Measurements from ENCODE around the gene CDRT15L2.
"Not testable (repeated sequence)": the region's sequence is repeated elsewhere in the genome, so short reads cannot be mapped to it uniquely, and the experiment has no call there.

CDRT15L2 gene

GRCh38 chr17:20555135-20556010 is 24.2 kb upstream of the CDRT15L2 start:
- H3K27me3 ChIP-seq (ENCODE audit: control insufficient read depth, insufficient read depth, low read length); H3K9ac ChIP-seq (ENCODE audit: low read depth, low read length); H3K36me3 ChIP-seq (ENCODE audit: insufficient read depth, low read length); H3K4me1 ChIP-seq (ENCODE audit: control insufficient read depth, insufficient read depth, low read length); H3K4me2 ChIP-seq (ENCODE audit: low read length); H3K9me3 ChIP-seq (replicated peaks; ENCODE audit: low read length); H3K4me3 ChIP-seq (ENCODE audit: low read length): not testable (repeated sequence)

DNA sequence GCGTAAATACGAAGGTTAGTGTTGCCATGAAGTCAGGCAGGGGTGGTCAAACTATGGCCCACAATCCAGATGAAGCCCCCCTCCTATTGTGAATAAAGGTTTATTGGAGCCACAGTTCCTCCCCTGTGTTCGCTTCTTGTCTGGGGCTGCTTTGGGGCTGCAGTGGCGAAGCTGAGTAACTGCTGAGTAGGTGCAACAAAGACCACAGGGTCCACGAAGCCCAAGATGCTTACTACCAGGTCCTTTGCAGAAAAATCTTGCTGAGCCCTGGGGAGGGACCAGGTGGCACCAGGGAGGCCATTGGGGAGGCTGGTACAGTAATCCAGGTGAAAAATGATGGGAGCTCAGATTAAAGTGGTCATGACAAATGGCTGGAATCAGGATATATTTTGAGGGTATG is 21.4 kb upstream of the CDRT15L2 start:
- not testable (repeated sequence) for H3K36me3 ChIP-seq (ENCODE audit: insufficient read depth, low read length); H3K9me3 ChIP-seq (replicated peaks; ENCODE audit: low read length); H3K4me1 ChIP-seq (ENCODE audit: control insufficient read depth, insufficient read depth, low read length); H3K4me2 ChIP-seq (ENCODE audit: low read length); H3K4me3 ChIP-seq (ENCODE audit: low read length); H3K9ac ChIP-seq (ENCODE audit: low read depth, low read length); H3K27me3 ChIP-seq (ENCODE audit: control insufficient read depth, insufficient read depth, low read length)

- H3K4me3 ChIP-seq (ENCODE audit: low read length); H3K27me3 ChIP-seq (ENCODE audit: control insufficient read depth, insufficient read depth, low read length); H3K9ac ChIP-seq (ENCODE audit: low read depth, low read length); H3K36me3 ChIP-seq (ENCODE audit: insufficient read depth, low read length); H3K4me2 ChIP-seq (ENCODE audit: low read length); H3K4me1 ChIP-seq (ENCODE audit: control insufficient read depth, insufficient read depth, low read length); H3K9me3 ChIP-seq (replicated peaks; ENCODE audit: low read length): not testable (repeated sequence)
Measured at GRCh38 chr17:20559018-20559417, 20.5 kb upstream of the CDRT15L2 start.

DNA sequence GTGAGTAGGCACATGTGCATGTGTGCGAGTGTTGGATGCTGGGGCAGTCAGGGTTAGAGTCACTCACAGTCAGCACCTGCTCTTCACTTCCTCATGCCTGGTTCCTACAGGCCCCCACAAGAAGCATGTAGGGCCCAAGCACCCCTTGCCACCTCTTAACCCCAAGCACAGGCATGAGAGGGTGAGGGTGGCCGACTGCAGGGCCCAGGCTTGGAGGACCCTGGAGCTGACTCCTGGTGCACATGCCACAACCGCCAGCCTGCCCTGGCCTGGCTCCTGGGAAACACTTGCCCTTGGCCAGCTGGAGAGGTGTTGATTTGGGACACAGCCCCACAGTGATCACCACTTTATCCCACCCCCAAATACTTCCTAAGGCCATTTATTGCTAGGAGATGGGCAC is 16.9 kb upstream of the CDRT15L2 start:
- no peaks in the 10 kb centered on the region for H3K27me3 ChIP-seq (ENCODE audit: control insufficient read depth, insufficient read depth, low read length)
- H3K4me1 ChIP-seq (ENCODE audit: control insufficient read depth, insufficient read depth, low read length): no peaks in the 10 kb centered on the region
- no peak overlapping the region for H3K4me2 ChIP-seq (ENCODE audit: low read length)
- H3K9ac ChIP-seq (ENCODE audit: low read depth, low read length): no peak overlapping the region
- no peaks in the 10 kb centered on the region for H3K36me3 ChIP-seq (ENCODE audit: insufficient read depth, low read length)
- no peak overlapping the region for H3K4me3 ChIP-seq (ENCODE audit: low read length)
- no peaks in the 10 kb centered on the region for H3K9me3 ChIP-seq (replicated peaks; ENCODE audit: low read length)

DNA sequence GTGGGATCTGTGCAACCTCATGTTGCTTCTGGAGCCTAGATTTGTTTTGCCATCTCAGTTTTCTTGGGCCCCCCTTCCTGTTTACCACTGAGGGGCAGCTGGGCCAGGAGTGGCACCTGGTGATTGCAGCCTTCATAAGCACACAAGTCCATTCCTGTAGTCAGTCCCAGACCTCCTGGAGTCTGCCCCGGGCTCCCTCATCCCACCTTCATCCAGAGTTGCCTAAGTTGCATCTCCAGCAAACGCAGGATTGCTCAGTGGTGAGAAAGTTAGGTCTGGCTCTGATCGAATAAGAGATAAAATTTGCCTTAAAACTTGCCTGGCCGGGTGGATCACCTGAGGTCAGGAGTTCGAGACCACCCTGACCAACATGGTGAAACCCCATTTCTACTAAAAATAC is 14.3 kb upstream of the CDRT15L2 start:
- not testable (repeated sequence) for H3K27me3 ChIP-seq (ENCODE audit: control insufficient read depth, insufficient read depth, low read length); H3K4me2 ChIP-seq (ENCODE audit: low read length); H3K9me3 ChIP-seq (replicated peaks; ENCODE audit: low read length); H3K4me3 ChIP-seq (ENCODE audit: low read length); H3K9ac ChIP-seq (ENCODE audit: low read depth, low read length); H3K4me1 ChIP-seq (ENCODE audit: control insufficient read depth, insufficient read depth, low read length); H3K36me3 ChIP-seq (ENCODE audit: insufficient read depth, low read length)

DNA sequence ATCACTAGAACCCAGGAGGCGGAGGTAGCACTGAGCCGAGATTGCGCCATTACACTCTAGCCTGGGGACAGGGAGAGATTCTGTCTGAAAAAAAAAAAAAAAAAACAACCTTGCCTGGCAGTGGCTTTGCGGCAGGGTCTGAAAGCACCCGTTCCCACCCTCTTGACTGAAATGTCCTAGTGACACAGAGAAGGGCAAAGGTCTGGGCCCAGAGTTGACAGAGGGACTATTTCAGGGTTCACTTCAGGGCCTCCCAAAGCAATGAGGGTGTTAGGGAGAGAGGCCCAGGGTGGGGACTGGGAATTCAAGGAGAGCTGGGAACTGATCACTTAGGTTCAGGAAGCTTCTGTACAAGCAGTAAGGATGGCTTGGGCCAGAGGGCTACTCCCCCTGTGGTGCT is 13.8 kb upstream of the CDRT15L2 start:
- H3K4me3 ChIP-seq (ENCODE audit: low read length): no peak overlapping the region
- no peaks in the 10 kb centered on the region for H3K27me3 ChIP-seq (ENCODE audit: control insufficient read depth, insufficient read depth, low read length)
- H3K36me3 ChIP-seq (ENCODE audit: insufficient read depth, low read length): no peaks in the 10 kb centered on the region
- H3K9me3 ChIP-seq (replicated peaks; ENCODE audit: low read length): no peaks in the 10 kb centered on the region
- no peaks in the 10 kb centered on the region for H3K4me1 ChIP-seq (ENCODE audit: control insufficient read depth, insufficient read depth, low read length)
- H3K9ac ChIP-seq (ENCODE audit: low read depth, low read length): no peak overlapping the region
- no peak overlapping the region for H3K4me2 ChIP-seq (ENCODE audit: low read length)

DNA sequence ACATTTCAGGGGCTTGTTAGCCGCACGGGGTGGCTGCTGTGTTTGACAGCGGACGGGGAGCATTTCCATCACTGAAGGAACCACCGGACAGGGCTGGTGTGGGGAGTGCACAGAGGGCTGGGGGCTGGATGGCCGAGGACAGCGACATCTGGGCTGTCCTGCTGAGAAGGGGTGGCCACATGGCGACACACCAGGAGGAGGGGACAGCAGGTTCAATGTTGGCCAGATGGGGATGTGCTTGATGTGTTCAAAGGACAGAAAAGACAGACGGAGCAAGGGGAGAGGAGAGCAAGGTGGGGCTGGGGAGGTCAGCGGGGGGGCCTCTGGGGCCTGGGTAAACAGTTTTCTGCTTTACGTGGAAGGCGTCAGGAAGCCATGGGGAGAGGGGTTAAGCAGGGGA is 12.8 kb upstream of the CDRT15L2 start:
- not testable (repeated sequence) for H3K36me3 ChIP-seq (ENCODE audit: insufficient read depth, low read length); H3K27me3 ChIP-seq (ENCODE audit: control insufficient read depth, insufficient read depth, low read length)

DNA sequence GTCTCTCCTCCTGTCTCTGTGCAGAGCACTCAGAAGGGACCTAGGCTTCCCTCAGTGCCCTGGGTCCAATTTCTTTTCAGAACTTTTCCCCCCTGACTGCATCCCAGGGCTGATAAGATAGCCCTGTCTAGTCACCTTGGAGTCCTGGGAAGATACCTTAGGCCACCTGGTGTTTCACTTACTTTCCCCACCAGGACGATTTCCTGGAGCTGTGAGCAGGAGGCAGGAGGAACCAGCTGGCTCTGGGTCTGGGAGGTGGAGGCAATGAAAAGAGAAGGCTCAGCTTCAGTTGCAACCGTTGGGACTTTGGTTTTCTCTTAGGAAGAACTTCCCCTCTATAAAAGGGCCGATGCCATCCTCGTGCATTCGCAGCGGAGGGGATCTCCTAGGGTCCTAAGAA is 12.1 kb upstream of the CDRT15L2 start:
- H3K9ac ChIP-seq (ENCODE audit: low read depth, low read length); H3K9me3 ChIP-seq (replicated peaks; ENCODE audit: low read length); H3K36me3 ChIP-seq (ENCODE audit: insufficient read depth, low read length); H3K4me1 ChIP-seq (ENCODE audit: control insufficient read depth, insufficient read depth, low read length); H3K27me3 ChIP-seq (ENCODE audit: control insufficient read depth, insufficient read depth, low read length); H3K4me3 ChIP-seq (ENCODE audit: low read length); H3K4me2 ChIP-seq (ENCODE audit: low read length): not testable (repeated sequence)

More for the DNA sequence above, 12.8 kb upstream of the CDRT15L2 start:
- not testable (repeated sequence) for H3K4me3 ChIP-seq (ENCODE audit: low read length); H3K4me2 ChIP-seq (ENCODE audit: low read length); H3K9ac ChIP-seq (ENCODE audit: low read depth, low read length); H3K9me3 ChIP-seq (replicated peaks; ENCODE audit: low read length); H3K4me1 ChIP-seq (ENCODE audit: control insufficient read depth, insufficient read depth, low read length)

- not testable (repeated sequence) for H3K4me1 ChIP-seq (ENCODE audit: control insufficient read depth, insufficient read depth, low read length)
Measured at GRCh38 chr17:20568604-20569003, 10.9 kb upstream of the CDRT15L2 start.

DNA sequence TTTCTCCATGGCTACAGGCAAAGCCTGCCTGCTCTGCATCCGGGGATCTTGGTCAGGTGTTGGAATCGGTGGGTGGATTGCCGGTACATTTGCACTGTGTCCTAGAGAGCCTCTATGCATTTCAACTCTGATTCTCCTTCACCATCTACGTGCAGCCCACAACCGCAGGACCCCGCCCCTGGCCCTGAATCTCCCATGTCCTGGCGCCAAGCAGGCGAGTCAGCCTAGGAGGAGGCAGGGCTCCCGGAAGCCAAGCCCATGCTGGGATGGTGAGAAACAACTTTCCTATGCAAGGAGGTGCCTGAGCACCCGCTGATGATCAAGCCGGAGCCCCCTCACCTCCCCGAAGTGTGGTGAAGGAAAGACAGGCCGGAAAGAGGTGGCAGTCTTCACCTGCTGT is 7.9 kb upstream of the CDRT15L2 start:
- H3K4me1 ChIP-seq (ENCODE audit: control insufficient read depth, insufficient read depth, low read length); H3K4me3 ChIP-seq (ENCODE audit: low read length); H3K9me3 ChIP-seq (replicated peaks; ENCODE audit: low read length); H3K9ac ChIP-seq (ENCODE audit: low read depth, low read length); H3K36me3 ChIP-seq (ENCODE audit: insufficient read depth, low read length); H3K27me3 ChIP-seq (ENCODE audit: control insufficient read depth, insufficient read depth, low read length); H3K4me2 ChIP-seq (ENCODE audit: low read length): not testable (repeated sequence)

More at GRCh38 chr17:20568604-20569003, 10.9 kb upstream of the CDRT15L2 start:
- H3K27me3 ChIP-seq (ENCODE audit: control insufficient read depth, insufficient read depth, low read length); H3K4me3 ChIP-seq (ENCODE audit: low read length); H3K9me3 ChIP-seq (replicated peaks; ENCODE audit: low read length); H3K9ac ChIP-seq (ENCODE audit: low read depth, low read length); H3K36me3 ChIP-seq (ENCODE audit: insufficient read depth, low read length); H3K4me2 ChIP-seq (ENCODE audit: low read length): not testable (repeated sequence)

- H3K4me3 ChIP-seq (ENCODE audit: low read length); H3K9ac ChIP-seq (ENCODE audit: low read depth, low read length); H3K4me2 ChIP-seq (ENCODE audit: low read length); H3K9me3 ChIP-seq (replicated peaks; ENCODE audit: low read length); H3K4me1 ChIP-seq (ENCODE audit: control insufficient read depth, insufficient read depth, low read length); H3K27me3 ChIP-seq (ENCODE audit: control insufficient read depth, insufficient read depth, low read length); H3K36me3 ChIP-seq (ENCODE audit: insufficient read depth, low read length): not testable (repeated sequence)
Measured at GRCh38 chr17:20573216-20573615, 6.3 kb upstream of the CDRT15L2 start.

DNA sequence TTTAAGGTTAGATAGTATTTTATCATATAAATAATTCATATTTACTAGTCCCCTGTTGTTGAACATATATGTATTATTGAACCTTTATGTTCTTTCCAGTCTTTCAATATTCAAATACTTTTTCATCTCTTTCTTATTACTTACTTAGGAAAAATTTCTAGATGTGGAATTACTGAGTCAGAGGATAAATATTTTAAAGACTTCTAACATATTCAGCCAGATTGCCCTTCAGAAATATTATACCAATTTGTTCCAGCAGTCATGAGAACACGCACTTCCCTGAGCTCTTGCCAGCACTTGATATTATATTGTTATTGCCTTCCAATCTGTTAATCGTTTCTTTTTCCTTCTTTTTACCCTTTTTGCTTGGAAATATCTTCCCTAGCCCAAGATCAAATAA is 4.5 kb upstream of the CDRT15L2 start:
- H3K9me3 ChIP-seq (replicated peaks; ENCODE audit: low read length); H3K36me3 ChIP-seq (ENCODE audit: insufficient read depth, low read length); H3K4me3 ChIP-seq (ENCODE audit: low read length); H3K27me3 ChIP-seq (ENCODE audit: control insufficient read depth, insufficient read depth, low read length); H3K9ac ChIP-seq (ENCODE audit: low read depth, low read length); H3K4me2 ChIP-seq (ENCODE audit: low read length); H3K4me1 ChIP-seq (ENCODE audit: control insufficient read depth, insufficient read depth, low read length): not testable (repeated sequence)

Measured in skeletal muscle satellite cell (primary cell).